GM18907 (cell line): ENCODE data around the gene PRSS38.

ENCODE experiments used
- ATAC-seq: cut with Tn5 transposase; IDR thresholded peaks from one replicate; pipeline ENCODE4 v1.9.1; 2021; ENCODE audit warnings: mild to moderate bottlenecking, moderate library complexity; ENCODE audit not compliant: unreplicated experiment

The PRSS38 gene

DNA sequence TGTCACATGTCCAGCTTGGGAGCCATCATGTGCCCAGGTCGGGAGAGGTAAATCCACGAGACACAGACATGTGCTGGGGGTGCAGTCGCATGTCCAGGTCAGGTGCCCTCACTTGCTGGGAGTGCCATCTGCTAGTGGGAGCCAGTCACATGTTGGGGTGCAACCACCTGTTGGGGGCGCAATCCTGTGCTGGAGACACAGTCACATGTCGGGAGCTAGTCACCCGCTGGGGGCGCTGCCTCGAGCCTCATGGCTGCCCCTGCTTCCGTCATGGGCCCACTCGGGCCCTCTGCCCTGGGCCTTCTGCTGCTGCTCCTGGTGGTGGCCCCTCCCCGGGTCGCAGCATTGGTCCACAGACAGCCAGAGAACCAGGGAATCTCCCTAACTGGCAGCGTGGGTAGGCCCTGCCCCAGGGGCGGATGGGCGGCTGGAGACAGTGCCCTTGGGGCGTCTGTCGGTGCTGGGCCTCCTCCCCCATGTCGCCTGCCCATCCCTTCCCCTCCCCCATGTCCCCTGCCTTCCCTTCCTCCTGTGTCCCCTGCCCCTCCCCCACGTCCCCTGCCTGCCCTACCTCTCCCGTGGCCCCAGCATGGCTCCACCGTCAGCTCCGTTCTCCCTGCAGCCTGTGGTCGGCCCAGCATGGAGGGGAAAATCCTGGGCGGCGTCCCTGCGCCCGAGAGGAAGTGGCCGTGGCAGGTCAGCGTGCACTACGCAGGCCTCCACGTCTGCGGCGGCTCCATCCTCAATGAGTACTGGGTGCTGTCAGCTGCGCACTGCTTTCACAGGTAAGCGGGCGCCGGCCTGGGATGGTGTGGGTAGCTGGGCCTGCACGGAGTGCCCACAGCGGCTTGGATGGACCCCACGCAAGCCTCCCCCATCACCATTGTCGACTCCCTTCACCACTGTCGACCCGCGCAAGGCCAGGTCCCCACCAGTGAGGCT lies at the start of gene PRSS38:
Gene PRSS38 (plus strand): TSS at position 208 of the 942 bp plus-strand sequence. CDS start 42 bp downstream, at position 250.
- no peak for ATAC-seq

DNA sequence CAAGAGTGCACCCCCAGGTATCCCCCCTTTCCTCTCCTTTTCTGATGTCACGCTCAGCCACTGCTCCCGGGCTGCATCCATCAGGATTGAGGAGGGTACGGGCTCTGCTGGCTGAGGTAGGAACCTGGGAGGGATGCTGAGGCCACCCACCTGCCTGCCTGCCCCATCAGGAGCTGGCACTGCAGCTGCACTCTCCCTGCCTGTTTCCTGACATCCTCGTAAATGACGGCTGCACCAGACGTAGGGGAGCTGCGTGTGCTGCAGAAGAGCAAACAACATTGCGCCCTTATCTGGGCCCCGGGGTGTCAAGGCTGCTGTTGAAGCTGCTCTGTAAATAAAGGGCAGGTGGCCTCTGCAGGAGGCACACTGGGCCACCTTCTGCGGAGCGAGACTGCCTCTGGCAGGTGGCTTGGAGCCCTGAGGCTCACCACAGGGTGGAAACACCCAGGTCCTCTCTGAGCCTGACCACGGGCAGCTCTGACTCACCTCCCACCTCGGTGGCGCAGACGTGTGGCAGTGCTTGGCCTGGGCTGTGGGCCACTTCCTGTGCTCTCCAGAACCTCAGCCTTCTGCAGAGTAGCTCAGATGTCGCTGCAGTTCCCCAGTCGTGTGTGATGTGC lies 49.4 kb upstream of the PRSS38 start:
- peak; percentile 38 for ATAC-seq

DNA sequence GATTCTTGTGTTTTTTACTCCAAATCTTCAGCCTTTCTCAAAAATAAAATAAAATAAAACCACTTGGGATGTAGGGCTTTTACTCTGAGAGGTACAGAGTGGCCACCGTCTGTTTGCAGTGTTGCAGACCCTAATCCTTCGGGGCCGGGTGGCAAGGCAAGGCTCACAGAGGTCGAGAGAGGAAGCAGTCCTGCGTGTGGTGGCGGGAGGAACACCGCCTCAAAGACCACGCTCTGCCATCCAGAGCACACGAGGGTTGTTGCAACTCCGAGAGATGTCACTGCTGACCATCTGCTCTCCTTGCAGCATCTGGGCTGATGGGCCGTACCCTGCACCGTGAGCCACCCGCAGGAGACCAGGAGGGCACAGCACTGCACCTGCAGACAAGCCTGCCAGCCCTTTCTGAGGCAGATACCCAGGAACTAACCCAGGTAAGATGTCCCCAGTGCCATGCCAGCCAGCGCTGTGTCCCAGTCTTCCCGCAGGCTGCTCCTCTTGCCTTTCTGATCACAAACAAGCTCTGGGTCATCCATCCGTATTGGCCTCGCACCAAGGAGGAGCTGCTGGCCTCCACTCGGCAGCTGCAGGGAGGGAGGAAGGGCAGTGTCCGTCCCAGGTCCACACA lies 48.7 kb upstream of the PRSS38 start:
- ATAC-seq, result no peak

DNA sequence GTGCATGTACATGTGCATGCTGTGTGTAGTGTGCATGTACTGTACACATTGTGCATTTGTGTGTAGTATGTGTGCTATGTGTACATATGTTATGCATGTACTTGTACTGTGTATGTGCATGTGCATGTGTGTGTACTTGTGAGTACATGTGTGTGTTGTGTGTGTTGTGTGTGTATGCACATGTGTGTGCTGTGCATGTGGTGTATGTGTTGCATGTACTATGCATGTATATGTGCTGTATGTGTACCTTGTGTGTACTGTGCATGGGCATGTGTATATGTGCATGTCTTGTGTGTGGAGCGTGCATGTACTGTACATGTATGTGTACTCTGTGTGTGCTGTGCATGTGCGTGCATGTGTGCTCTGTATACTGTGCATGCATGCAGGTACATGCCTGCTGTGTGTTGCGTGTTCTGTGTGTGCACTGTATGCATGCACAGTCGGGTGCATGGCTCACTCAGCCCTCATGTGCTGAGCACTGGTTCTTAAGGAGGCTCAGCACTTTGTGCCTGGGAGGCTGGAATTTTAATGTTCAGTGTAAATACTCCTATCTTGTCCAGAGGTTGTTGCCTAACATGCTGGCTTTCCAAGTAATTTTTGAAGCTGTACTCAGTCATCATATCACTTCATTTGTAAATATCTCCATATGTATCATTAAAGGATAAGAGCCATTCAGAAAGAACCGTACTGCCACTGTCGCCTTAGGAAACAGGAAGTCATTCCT lies 47.9 kb upstream of the PRSS38 start:
- ATAC-seq, result no peak

DNA sequence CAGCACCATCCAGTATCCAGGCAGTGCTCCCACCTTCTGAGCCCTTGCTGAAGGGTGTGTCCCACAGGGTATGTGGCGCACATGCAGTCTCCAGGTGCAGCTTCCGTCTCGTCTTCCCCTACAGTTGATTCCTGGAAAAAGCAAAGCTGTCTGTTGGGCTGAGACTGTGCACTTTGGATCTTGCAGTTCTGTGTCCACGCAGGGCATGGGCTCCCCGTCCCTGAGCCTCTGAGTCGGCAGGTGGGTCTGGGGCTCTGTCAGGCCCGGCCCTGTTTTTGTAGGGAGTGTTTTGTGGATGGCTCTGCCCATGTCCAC lies 47.4 kb upstream of the PRSS38 start:
- ATAC-seq, result no peak

DNA sequence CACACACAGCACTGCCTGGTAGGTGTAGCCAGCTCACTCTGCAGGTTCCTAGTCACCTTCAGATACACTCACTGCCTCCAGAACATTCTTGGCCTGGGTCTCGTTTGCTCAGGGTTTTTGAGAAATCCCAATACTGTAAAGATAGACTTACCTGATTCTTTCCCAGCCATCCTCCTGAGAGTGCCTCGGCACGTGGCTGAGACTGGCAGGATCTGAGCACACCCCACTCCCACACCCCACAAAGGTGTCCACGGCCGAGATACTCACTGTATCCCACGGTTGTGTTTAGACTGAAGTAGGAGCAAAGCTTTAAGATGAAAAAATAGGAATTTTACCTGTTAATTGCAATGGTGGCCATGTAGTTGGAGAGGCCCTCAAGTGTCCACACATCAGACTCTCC lies 46.8 kb upstream of the PRSS38 start:
- no peak for ATAC-seq

DNA sequence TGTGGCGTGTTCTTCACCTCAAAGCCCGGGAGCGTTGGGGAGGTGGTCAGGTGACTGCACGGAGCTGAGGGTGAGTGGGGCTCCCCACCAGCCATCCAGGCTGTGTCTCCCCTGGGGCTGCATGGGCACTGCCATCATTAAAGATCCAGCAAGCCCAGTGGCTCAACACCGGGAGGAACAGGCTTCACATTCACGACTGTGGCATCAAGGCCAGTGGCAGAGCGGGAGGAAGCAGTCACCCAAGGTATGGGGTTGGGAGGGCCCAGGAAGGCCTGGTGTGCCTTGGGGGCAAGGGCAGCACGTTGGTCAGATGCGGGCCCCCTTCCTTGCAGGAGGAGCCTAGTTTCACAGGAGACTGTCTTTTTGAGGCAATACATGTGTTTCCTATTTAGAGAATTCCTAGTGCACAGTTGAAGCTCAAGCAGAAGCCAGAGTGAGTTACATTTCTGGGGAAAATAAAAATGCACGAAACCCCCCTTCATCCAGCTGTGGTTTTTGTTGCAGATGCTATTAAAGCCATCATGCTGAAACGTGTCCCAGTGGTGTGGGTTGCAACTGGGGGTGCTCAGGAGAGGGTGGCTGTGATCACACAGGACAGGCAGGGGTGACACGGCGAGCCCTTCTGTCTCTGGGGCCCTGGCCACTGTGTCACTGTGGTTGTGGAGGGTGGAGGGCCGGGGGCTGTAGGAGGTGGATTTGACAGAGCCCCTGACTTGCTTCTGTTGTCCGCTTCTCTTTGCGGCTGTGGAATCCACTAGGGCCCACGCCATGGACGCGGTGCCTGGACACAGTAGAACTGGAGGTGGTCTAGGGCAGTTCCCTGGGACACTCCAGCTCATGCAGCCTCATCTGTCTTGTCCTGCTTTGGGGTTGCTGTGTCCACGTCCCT lies 46.2 kb upstream of the PRSS38 start:
- no peak for ATAC-seq

DNA sequence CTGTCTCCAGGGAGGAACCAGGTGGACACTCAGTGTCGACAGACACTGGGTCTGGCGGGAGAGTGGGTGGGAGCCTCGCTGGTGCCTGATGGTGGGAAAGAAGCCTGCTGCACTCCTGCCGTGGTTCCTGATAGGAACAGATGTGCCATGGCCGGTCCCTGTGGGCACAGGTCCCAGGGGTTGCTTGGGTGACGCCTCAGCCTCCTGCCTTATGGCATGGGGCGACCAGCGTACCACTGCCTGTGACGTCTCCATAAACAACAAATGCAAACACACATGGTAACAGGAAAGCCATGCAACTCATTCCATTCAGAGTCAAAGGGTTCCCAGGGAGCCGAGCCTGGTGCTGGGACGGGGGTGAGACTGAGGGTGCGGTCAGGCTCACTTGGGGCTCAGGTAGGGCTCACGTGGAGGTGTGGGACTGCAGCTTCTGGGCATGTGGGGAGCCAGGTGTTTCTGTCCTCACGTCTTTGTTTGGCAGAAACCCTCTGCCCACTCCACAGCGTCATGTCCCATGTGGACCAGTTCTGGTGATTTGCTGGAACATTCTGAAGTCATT lies 45.5 kb upstream of the PRSS38 start:
- no peak for ATAC-seq

DNA sequence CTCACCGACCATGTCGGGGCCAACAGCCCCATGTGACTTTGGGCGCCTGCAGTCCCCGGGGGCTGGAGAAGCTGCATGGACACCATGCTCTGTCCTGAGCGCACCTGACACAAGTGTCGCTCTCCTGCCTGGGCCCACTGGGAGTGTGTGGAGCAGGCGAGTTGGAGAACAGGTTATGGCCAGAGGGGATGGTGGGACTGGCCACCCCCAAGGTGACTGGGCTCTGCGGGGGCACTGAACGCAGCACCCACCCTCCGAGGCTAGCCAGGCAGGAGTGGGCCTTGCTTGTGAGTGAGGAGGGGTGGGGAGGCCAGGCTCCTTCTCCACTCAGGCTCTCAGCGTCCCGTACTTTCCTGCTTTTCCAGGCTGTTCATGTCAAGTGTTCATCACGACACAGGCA lies 44.7 kb upstream of the PRSS38 start:
- ATAC-seq, result no peak

DNA sequence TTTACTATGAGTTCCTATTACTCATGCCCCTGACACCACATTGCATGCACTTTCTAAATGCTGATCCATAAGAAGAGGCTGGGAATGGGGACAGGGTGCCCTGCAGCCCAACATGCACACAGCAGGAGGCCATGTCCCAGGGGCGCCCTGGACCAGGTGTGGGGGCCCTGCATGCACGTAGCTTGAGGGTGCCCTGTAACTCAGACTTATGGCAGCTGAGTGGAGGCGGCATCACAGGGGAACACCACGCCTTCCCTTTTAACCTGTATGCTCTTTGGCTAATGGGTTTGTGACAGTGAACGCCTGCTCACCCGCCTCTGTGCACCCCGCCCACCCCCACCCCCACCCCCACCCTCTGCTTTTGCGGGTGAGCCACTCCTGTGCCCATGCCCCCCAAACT lies 44.1 kb upstream of the PRSS38 start:
- no peak for ATAC-seq

DNA sequence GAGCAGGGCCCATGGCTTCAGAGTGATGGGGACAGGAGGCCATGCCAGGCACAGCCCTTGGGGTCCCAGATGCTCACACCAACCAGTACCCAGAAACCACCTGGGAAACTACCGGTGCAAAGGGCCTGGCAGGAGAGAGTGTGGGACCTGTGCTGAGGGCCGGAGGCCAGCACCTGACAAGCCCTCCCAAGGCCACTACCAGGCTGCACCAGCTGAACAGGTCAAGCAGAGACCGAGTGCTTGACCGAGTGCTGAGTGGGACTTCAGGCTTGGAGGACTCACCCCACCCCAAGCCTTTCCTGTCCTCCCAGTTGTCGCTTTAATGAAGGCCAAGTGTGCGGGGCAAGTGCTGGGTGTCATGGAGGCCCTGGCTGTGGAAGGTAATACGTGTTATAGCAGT lies 43.7 kb upstream of the PRSS38 start:
- no peak for ATAC-seq

DNA sequence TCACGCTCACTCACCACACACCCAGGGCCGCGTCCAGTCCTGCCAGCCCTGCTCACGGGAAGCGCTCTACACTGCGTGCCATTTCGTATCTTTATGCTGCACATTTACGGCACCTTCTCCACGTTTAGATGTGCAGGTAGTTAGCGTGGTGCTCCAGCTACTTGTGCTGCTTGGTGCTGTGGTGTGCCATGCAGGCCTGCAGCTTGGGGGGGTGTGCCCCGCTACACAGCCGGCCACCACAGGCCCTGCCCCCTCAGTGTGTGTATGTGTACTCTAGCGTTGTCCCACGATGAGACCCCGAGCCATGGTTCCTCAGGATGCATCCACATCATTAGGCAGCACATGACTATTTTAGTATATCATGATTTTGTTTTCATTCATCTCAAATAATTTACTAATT lies 41.9 kb upstream of the PRSS38 start:
- no peak for ATAC-seq

DNA sequence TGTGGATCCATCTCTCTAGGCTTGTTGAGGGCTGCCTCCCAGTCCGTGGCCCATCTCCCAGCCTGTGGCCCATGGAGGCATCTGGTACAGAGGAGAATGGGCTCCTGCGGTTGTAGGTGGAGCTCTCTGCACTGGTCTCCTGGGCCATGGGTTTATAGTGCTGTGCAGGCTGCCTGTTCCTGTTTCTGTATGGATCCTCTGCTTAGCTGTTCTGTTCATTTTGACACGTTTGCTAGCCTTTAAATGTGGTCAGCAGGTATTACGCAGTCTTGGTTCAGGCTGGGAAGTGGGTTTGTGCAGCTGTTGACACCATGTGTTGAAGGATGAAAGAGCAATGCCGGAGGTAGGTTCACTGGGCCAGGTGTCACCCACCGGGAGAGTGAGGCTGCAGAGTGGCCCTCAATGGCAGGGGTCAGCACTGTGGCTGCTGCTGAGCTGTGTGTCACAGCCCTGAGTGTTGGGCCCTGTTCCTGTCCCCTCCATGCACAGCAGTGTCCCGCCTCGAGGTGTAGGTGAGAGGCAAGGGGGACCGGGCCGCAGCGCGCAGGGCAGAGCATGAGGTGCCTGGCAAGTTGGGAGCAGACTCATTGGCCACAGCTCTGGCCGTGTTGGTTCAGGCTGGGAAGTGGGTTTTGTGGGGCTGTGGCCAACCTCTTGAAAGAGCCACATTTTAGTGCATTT lies 41.3 kb upstream of the PRSS38 start:
- ATAC-seq, result no peak

DNA sequence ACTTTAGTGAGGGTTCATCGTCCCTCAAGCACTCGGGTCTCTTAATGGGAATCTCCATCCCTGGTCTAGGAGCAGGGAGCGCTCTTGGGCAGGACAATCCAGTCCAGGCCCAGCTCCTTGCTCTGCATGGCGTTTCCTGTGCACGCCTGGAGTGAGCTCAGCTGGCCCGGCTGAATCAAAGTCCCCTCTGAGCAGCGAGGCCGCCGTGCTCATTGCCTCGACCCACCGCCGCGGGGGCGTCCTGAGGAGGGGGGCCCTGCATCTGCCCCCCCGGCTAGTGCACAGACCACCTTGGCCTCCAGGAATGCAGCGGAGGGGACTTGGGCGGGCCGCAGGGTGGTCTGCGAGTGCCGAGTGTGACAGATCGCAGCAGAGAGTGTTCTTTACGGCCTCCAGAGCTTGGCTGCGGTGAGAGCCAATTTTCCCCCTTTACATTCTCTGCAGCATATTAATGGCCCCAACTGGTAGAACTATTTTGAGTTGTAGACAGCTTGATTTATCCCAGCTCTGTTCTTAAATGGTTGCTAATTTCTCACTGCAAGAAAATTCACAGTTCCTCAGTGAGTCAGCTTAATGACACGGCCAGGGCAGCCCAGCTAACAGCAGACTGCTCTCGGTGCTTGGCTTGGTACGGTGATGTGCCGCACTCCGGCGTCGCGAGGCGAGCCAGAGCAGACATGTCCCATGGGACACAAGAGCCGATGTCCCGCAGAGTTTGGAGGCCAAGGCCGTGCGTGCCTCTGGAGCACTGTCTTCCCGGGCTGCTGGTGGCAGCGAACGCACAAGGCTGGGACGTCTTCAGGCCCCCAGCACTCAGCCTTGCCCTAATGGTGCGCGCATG lies 40.4 kb upstream of the PRSS38 start:
- no peak for ATAC-seq

DNA sequence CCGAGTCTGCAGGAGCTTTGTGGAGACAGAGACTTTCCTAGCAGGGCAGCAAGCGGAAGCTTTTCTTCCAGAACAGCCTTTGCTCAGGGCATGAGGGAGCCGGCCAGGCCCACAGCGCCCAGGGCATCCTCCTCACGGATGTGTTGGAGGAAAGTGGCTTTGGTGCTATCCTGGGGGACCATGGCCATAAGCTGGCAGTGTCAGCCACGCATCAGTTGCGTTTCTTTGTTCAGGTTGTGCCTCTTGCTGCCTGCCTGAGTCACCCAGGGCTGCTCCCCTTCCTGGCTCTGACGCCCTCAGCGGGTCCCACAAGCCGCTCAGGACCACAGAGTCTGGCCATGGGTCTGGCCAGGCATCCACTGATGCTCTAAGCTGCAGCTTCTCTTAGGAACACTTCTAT lies 39.6 kb upstream of the PRSS38 start:
- ATAC-seq, result no peak

DNA sequence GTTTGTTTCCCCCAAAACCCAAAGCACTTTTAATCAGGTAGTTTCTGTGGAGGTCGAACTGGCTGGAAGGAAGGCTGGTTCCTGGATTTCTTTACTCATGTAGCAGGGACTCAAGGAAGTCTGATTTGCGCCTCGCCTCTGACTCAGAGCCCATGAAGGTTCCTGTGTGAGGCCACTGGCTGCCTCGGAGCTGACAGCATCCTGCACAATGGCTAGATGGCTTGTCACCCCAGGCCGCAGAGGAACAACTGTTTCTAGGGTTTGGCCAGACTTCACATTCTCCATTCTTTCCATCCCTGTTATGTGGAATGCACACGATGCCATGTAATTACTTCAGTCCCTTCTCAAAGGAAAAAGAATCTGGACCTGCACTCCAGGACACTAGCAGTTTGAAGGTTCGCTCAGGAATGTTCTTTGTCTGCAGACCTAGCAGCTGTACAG lies 39.1 kb upstream of the PRSS38 start:
- no peak for ATAC-seq

DNA sequence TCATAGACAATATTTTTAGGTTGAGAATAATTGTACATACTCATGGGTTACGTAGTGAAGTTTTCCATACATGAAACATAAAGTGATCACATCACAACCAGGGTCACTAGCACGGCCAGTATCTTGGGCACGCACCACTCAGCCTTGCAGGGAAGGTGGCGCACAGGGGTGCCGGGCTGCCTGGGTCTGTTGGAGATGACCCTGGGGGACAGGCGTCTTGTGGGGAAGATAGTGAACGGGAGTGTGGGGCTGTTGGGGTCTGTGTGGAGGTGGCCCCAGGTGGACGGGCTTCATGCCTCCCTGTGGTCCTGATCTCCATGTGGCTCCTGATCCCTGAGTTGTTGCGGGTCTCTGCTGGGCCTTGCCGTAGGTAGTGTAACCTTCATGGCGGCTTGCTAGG lies 38.3 kb upstream of the PRSS38 start:
- ATAC-seq, result no peak

DNA sequence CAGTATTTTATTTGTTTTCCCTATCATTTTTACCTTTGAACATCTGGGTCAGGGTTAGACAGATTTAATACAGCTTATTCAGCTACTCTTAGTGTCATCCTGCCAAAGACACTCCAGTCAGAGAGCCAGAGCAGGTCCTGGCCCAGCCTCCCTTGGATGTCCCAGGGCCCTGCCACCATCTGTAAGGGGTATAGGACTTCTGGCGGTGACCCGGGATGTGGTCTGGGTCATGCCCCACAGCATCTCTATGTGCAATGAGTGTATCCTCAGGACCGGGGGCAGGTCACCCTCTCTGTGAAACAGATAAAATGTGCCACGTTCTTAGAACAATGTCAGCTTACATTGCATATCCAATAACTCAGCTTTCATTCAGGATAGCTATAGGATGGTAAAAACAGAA lies 37.8 kb upstream of the PRSS38 start:
- ATAC-seq, result no peak
